Breast epithelium (tissue), 3 donors: Measurements from ENCODE around the gene LEFTY2.

Source experiments
- POLR2A ChIP-seq: fragments of 450-650 bp; IDR thresholded peaks from one replicate; pipeline ENCODE4 v1.6.1; 2016; ENCODE audit warnings: antibody characterized with exemption, mild to moderate bottlenecking, moderate library complexity
- POLR2AphosphoS5 ChIP-seq, 3 donors: sonication (generic); formaldehyde crosslinking; IDR thresholded peaks; one replicate each; pipeline ENCODE4 v1.6.1; 2017; ENCODE audit warnings: antibody characterized with exemption in 3 of 3
- TF ChIP-seq, protein P1 (sequence below), 3 donors: fragments of 450-650 bp; IDR thresholded peaks; one replicate each; pipeline ENCODE4 v1.5.1; 2016 to 2017; ENCODE audit warnings: antibody characterized with exemption in 3 of 3, mild to moderate bottlenecking in 3 of 3, moderate library complexity in 3 of 3

GRCh38 chr1:225926551-225927113 is 14.4 kb downstream of the LEFTY2 start:
- TF ChIP-seq, protein P1, sequence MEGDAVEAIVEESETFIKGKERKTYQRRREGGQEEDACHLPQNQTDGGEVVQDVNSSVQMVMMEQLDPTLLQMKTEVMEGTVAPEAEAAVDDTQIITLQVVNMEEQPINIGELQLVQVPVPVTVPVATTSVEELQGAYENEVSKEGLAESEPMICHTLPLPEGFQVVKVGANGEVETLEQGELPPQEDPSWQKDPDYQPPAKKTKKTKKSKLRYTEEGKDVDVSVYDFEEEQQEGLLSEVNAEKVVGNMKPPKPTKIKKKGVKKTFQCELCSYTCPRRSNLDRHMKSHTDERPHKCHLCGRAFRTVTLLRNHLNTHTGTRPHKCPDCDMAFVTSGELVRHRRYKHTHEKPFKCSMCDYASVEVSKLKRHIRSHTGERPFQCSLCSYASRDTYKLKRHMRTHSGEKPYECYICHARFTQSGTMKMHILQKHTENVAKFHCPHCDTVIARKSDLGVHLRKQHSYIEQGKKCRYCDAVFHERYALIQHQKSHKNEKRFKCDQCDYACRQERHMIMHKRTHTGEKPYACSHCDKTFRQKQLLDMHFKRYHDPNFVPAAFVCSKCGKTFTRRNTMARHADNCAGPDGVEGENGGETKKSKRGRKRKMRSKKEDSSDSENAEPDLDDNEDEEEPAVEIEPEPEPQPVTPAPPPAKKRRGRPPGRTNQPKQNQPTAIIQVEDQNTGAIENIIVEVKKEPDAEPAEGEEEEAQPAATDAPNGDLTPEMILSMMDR (IDR thresholded peaks at IDR 0.05), result no peak
- TF ChIP-seq POLR2A (no peak), POLR2AphosphoS5 (IDR thresholded peaks at IDR 0.05) (no peak)
